Kidney epithelial cell (primary cell): Measurements from ENCODE around the gene C7. TPM values are rescaled to one million over a fixed set of nuclear protein-coding genes. Genes with fewer than 3 reads are reported as not detected.

Experiments
- DNase-seq: peaks from one replicate; pipeline ENCODE4 v3.0.0-alpha.2; 2010; ENCODE audit warnings: low read depth
- H3K27me3 ChIP-seq: 2 replicates; pipeline ENCODE4 v1.6.0; 2011; ENCODE audit warnings: low read length; ENCODE audit not compliant: control insufficient read depth, insufficient read depth
- H3K36me3 ChIP-seq: 2 replicates; pipeline ENCODE4 v1.5.1; 2011; ENCODE audit warnings: low read length; ENCODE audit not compliant: control insufficient read depth, insufficient read depth
- H3K4me3 ChIP-seq: 2 replicates; pipeline ENCODE4 v1.5.1; 2011; ENCODE audit warnings: low read depth, mild to moderate bottlenecking, control low read depth, low read length
- CTCF ChIP-seq: IDR thresholded peaks from 2 replicates; pipeline ENCODE4 v1.5.1; 2011; ENCODE audit warnings: mild to moderate bottlenecking, moderate library complexity, low read length, control low read depth, inconsistent platforms; ENCODE audit not compliant: insufficient read depth, poor library complexity, severe bottlenecking
- total RNA-seq: library from RNA; depleted of rRNA; stranded (reverse); fragments of >200 nt; gene quantifications from 2 replicates; pipeline ENCODE4 v1.2.3, GENCODE V29; 2015

The C7 gene
- total RNA-seq, 1 donor from 2014 or later, result 0.13 TPM

GRCh38 chr5:40915341-40915926 lies 6.1 kb downstream of the C7 start:
- no peak overlapping the region for H3K4me3 ChIP-seq
- H3K27me3 ChIP-seq, result no peaks in the 10 kb centered on the region
- H3K36me3 ChIP-seq, result no peaks in the 10 kb centered on the region
- no peak for TF ChIP-seq CTCF
- no peak for DNase-seq

- TF ChIP-seq CTCF, result no peak
- DNase-seq, result no peak
- H3K36me3 ChIP-seq, result no peaks in the 10 kb centered on the region
Observed at GRCh38 chr5:40916226-40916625, 6.9 kb downstream of the C7 start.

GRCh38 chr5:40928886-40929448 lies 19.7 kb downstream of the C7 start:
- no peak for TF ChIP-seq CTCF
- Histone ChIP-seq H3K36me3 (no peaks in the 10 kb centered on the region), H3K27me3 (no peaks in the 10 kb centered on the region), H3K4me3 (no peak overlapping the region)
- no peak for DNase-seq

More at GRCh38 chr5:40916226-40916625, 6.9 kb downstream of the C7 start:
- Histone ChIP-seq H3K4me3 (no peak overlapping the region), H3K27me3 (no peaks in the 10 kb centered on the region)

GRCh38 chr5:40932766-40933165 lies 23.5 kb downstream of the C7 start:
- Histone ChIP-seq H3K4me3 (no peak overlapping the region), H3K27me3 (no peaks in the 10 kb centered on the region), H3K36me3 (no peaks in the 10 kb centered on the region)
- no peak for DNase-seq
- no peak for TF ChIP-seq CTCF

- no peak for TF ChIP-seq CTCF
- no peaks in the 10 kb centered on the region for H3K27me3 ChIP-seq
- DNase-seq, result no peak
- H3K4me3 ChIP-seq, result no peak overlapping the region
- no peaks in the 10 kb centered on the region for H3K36me3 ChIP-seq
Observed at GRCh38 chr5:40937075-40937474, 27.8 kb downstream of the C7 start.

- H3K36me3 ChIP-seq, result no peaks in the 10 kb centered on the region
- DNase-seq, result no peak
- TF ChIP-seq CTCF, result no peak
- H3K27me3 ChIP-seq, result no peaks in the 10 kb centered on the region
- no peak overlapping the region for H3K4me3 ChIP-seq
Observed at GRCh38 chr5:40939753-40940152, 30.5 kb downstream of the C7 start.
